Skin of body (tissue), 2 donors: ENCODE results near the gene ADAMTSL5. TPM values are rescaled to one million over a fixed set of nuclear protein-coding genes. Genes with fewer than 3 reads are reported as not detected.
"Not testable (repeated sequence)": the region's sequence is repeated elsewhere in the genome, so short reads cannot be mapped to it uniquely, and the experiment has no call there.

ENCODE experiments used
- DNase-seq: peaks from one replicate; lab custom pipeline; 2025; lab: John Stamatoyannopoulos, UW
- total RNA-seq: library from RNA; depleted of rRNA; stranded (reverse); fragments of >200 nt; gene quantifications from one replicate; pipeline ENCODE4 v1.2.3, GENCODE V29; 2014

ADAMTSL5 gene
- 3.1 TPM for total RNA-seq

GRCh38 chr19:1512671-1513498, at the start of gene ADAMTSL5:
TSS of gene ADAMTSL5 (minus strand) at chr19:1513019. CDS start at chr19:1510943, 2,076 bp downstream.
- peak; percentile 57 for DNase-seq

GRCh38 chr19:1561236-1561842, 48.5 kb upstream of the ADAMTSL5 start:
- no peak for DNase-seq

GRCh38 chr19:1560286-1560882, 47.6 kb upstream of the ADAMTSL5 start:
- DNase-seq = no peak

GRCh38 chr19:1558552-1558951, 45.7 kb upstream of the ADAMTSL5 start:
- DNase-seq = no peak

GRCh38 chr19:1556390-1557070, 43.7 kb upstream of the ADAMTSL5 start:
- no peak for DNase-seq

GRCh38 chr19:1555487-1556389, 42.9 kb upstream of the ADAMTSL5 start:
- no peak for DNase-seq

GRCh38 chr19:1554968-1555367, 42.1 kb upstream of the ADAMTSL5 start:
- DNase-seq = no peak

GRCh38 chr19:1553415-1553814, 40.6 kb upstream of the ADAMTSL5 start:
- no peak for DNase-seq

- DNase-seq = no peak
These were observed 38.5 kb upstream of the ADAMTSL5 start for GRCh38 chr19:1551068-1552040.

- DNase-seq = no peak
These were observed 36.6 kb upstream of the ADAMTSL5 start for GRCh38 chr19:1549332-1549945.

GRCh38 chr19:1540365-1540925, 27.6 kb upstream of the ADAMTSL5 start:
- DNase-seq = peak; percentile 17

GRCh38 chr19:1539749-1540148, 26.9 kb upstream of the ADAMTSL5 start:
- DNase-seq = not testable (repeated sequence)

- no peak for DNase-seq
These were observed 26.2 kb upstream of the ADAMTSL5 start for GRCh38 chr19:1538978-1539377.

- not testable (repeated sequence) for DNase-seq
These were observed 22.9 kb upstream of the ADAMTSL5 start for GRCh38 chr19:1535699-1536098.

- no peak for DNase-seq
These were observed 22.2 kb upstream of the ADAMTSL5 start for GRCh38 chr19:1534972-1535371.

- no peak for DNase-seq
These were observed 20.8 kb upstream of the ADAMTSL5 start for GRCh38 chr19:1533510-1534150.

GRCh38 chr19:1532003-1532402, 19.2 kb upstream of the ADAMTSL5 start:
- DNase-seq = no peak

GRCh38 chr19:1531587-1531986, 18.8 kb upstream of the ADAMTSL5 start:
- DNase-seq = no peak
